GM12878 (cell line): ENCODE data around the gene HOXB3. TPM values are rescaled to one million over a fixed set of nuclear protein-coding genes. Genes with fewer than 3 reads are reported as not detected.

ENCODE experiments used
- ATAC-seq: fragments of 200-7000 bp; cut with Tn5 transposase; 3 replicates; pipeline ENCODE4 v1.9.1; 2020; ENCODE audit warnings: mild to moderate bottlenecking, moderate library complexity
- BruUV-seq: library from RNA; stranded (reverse); fragments of 400-500 nt; replicated peaks from 2 replicates; lab custom pipeline; 2021; lab: Mats Ljungman, UMichigan
- CTCF ChIA-PET: fragments of 300-600 bp; sonication (Branson Sonifier 250); formaldehyde crosslinking; extraction: SDS; loops from one replicate; lab custom pipeline; 2021; ENCODE audit warnings: inconsistent platforms; lab: Yijun Ruan, JAX
- POLR2A ChIA-PET: fragments of 350-600 bp; formaldehyde crosslinking; extraction: SDS; loops from one replicate; lab custom pipeline; 2021; ENCODE audit warnings: inconsistent platforms; lab: Charles Lee
- RAD21 ChIA-PET: fragments of 300-600 bp; sonication (Branson Sonifier 250); formaldehyde crosslinking; loops from one replicate; lab custom pipeline; 2023; ENCODE audit warnings: antibody characterized with exemption; ENCODE audit not compliant: unreplicated experiment; lab: Charles Lee
- SMC1A ChIA-PET: fragments of 300-600 bp; sonication (Branson Sonifier 250); formaldehyde crosslinking; loops from one replicate; lab custom pipeline; 2023; ENCODE audit not compliant: unreplicated experiment, uncharacterized antibody; lab: Charles Lee
- DNase-seq: peaks from one replicate; pipeline ENCODE4 v3.0.0-alpha.2; 2011; ENCODE audit warnings: low read depth, low spot score
- FAIRE-seq: peaks from 3 replicates; lab custom pipeline; 2011; peaks lifted over from hg19 to GRCh38; lab: Jason Lieb, UNC
- H2AFZ ChIP-seq: 2 replicates; pipeline ENCODE4 v1.6.0; 2011; ENCODE audit warnings: low read depth, low read length, control low read depth; ENCODE audit not compliant: control insufficient read depth
- H3K27ac ChIP-seq: 2 replicates; pipeline ENCODE4 v1.5.1; 2011; ENCODE audit warnings: control low read depth; ENCODE audit not compliant: control insufficient read depth, insufficient read depth
- H3K27me3 ChIP-seq, 2 experiments: replicated peaks in 1 of 2; 2 replicates each; pipeline versions ENCODE4 v1.6.0 to v1.6.1; 2011; ENCODE audit warnings: low read length in 1 of 2; ENCODE audit not compliant: control insufficient read depth in 2 of 2, insufficient read depth in 2 of 2
- H3K36me3 ChIP-seq, 2 experiments: 2 replicates each; pipeline ENCODE4 v1.5.1; 2011; ENCODE audit warnings: low read length in 1 of 2; ENCODE audit not compliant: control insufficient read depth in 2 of 2, insufficient read depth in 2 of 2
- H3K4me1 ChIP-seq: 2 replicates; pipeline ENCODE4 v1.6.1; 2011; ENCODE audit warnings: mild to moderate bottlenecking, low read length, moderate library complexity, mixed read lengths; ENCODE audit not compliant: control insufficient read depth, insufficient read depth
- H3K4me2 ChIP-seq: 2 replicates; pipeline ENCODE4 v1.6.0; 2011; ENCODE audit warnings: control low read depth; ENCODE audit not compliant: control insufficient read depth, insufficient read depth
- H3K4me3 ChIP-seq: fragments of 200-600 bp; sonication (generic); 2 replicates; pipeline ENCODE4 v1.5.1; 2016
- H3K79me2 ChIP-seq: 2 replicates; pipeline ENCODE4 v1.6.0; 2011; ENCODE audit warnings: low read length; ENCODE audit not compliant: control insufficient read depth, insufficient read depth
- H3K9ac ChIP-seq: 2 replicates; pipeline ENCODE4 v1.8.0; 2011; ENCODE audit warnings: low read length, control low read depth, mixed read lengths; ENCODE audit not compliant: control insufficient read depth, insufficient read depth
- H3K9me3 ChIP-seq: replicated peaks from 3 replicates; pipeline ENCODE4 v1.5.1; 2011; ENCODE audit warnings: mild to moderate bottlenecking, low read length; ENCODE audit not compliant: control insufficient read depth, insufficient read depth
- H4K20me1 ChIP-seq: 2 replicates; pipeline ENCODE4 v1.6.0; 2011; ENCODE audit not compliant: control insufficient read depth, insufficient read depth
- ASH2L ChIP-seq: fragments of 300-600, 200-600 bp; sonication (generic); IDR thresholded peaks from 2 replicates; pipeline ENCODE4 v1.6.1; 2017; ENCODE audit warnings: low read depth, mild to moderate bottlenecking, borderline replicate concordance
- ATF3 ChIP-seq: IDR thresholded peaks from 2 replicates; pipeline ENCODE4 v1.6.1; 2011; ENCODE audit warnings: low read depth, mild to moderate bottlenecking, low read length, moderate library complexity, borderline replicate concordance; ENCODE audit errors: extremely low read depth
- BCL11A ChIP-seq: IDR thresholded peaks from 2 replicates; pipeline ENCODE4 v1.6.1; 2011; ENCODE audit warnings: low read depth, low read length
- CBFB ChIP-seq: IDR thresholded peaks from 2 replicates; pipeline ENCODE4 v1.6.1; 2016; ENCODE audit warnings: antibody characterized with exemption, low read depth
- HCFC1 ChIP-seq: fragments of 150-350 bp; IDR thresholded peaks from 2 replicates; pipeline ENCODE4 v1.6.1; 2014; ENCODE audit warnings: low read length
- LARP7 ChIP-seq: fragments of 450-650 bp; IDR thresholded peaks from 2 replicates; pipeline ENCODE4 v1.6.1; 2017; ENCODE audit warnings: mild to moderate bottlenecking
- MEF2A ChIP-seq: IDR thresholded peaks from 2 replicates; pipeline ENCODE4 v1.6.1; 2011; ENCODE audit warnings: low read depth, mild to moderate bottlenecking, low read length, moderate library complexity; ENCODE audit not compliant: insufficient read depth
- MTA2 ChIP-seq: fragments of 450-650 bp; IDR thresholded peaks from 2 replicates; pipeline ENCODE4 v1.6.1; 2016; ENCODE audit warnings: low read depth, mild to moderate bottlenecking, moderate library complexity
- NR2C1 ChIP-seq: fragments of 450-650 bp; IDR thresholded peaks from 2 replicates; pipeline ENCODE4 v1.6.1; 2017; ENCODE audit warnings: antibody characterized with exemption, mild to moderate bottlenecking, moderate library complexity
- NRF1 ChIP-seq: conservative IDR thresholded peaks from 2 replicates; pipeline ENCODE4 v1.6.1; 2011; ENCODE audit warnings: mild to moderate bottlenecking, low read depth, low read length, improper control_type of control experiment
- PAX8 ChIP-seq: fragments of 450-650 bp; IDR thresholded peaks from 2 replicates; pipeline ENCODE4 v1.6.1; 2017; ENCODE audit warnings: mild to moderate bottlenecking, moderate library complexity
- PBX3 ChIP-seq: IDR thresholded peaks from 2 replicates; pipeline ENCODE4 v1.6.1; 2011; ENCODE audit warnings: mild to moderate bottlenecking, low read depth, low read length, moderate library complexity; ENCODE audit not compliant: insufficient replicate concordance
- PKNOX1 ChIP-seq: fragments of 450-650 bp; IDR thresholded peaks from 2 replicates; pipeline ENCODE4 v1.6.1; 2016; ENCODE audit warnings: mild to moderate bottlenecking
- SIN3A ChIP-seq: IDR thresholded peaks from 2 replicates; pipeline ENCODE4 v1.6.1; 2012; ENCODE audit warnings: low read depth, low read length, improper control_type of control experiment
- SP1 ChIP-seq: IDR thresholded peaks from one replicate; pipeline ENCODE4 v1.6.1; 2011; ENCODE audit warnings: low read depth, low read length
- YY1 ChIP-seq: IDR thresholded peaks from 2 replicates; pipeline ENCODE4 v1.6.1; 2011; ENCODE audit warnings: low read depth, mild to moderate bottlenecking, low read length
- ZBED1 ChIP-seq: IDR thresholded peaks from 2 replicates; pipeline ENCODE4 v1.6.1; 2016; ENCODE audit warnings: borderline replicate concordance
- ZNF24 ChIP-seq: fragments of 450-650 bp; IDR thresholded peaks from 2 replicates; pipeline ENCODE4 v1.6.1; 2017; ENCODE audit warnings: antibody characterized with exemption, mild to moderate bottlenecking
- whole genome bisulfite sequencing: methylation state at CpG from one replicate; pipeline ENCODE4 v1.1.6; 2016; ENCODE audit warnings: low lambda C conversion rate; ENCODE audit not compliant: insufficient replicate concordance, insufficient coverage; ENCODE audit errors: missing lambda C conversion rate; 5-methylcytosine and 5-hydroxymethylcytosine counted together
- in situ Hi-C: fragments of 300-500 bp; cut with MboI; formaldehyde crosslinking; loops from 9 replicates; pipeline ENCODE4 v1.14.3; 2018; ENCODE audit warnings: mixed read lengths
- intact Hi-C: fragments of 100-400 bp; cut with micrococcal nuclease; formaldehyde crosslinking; loops from one replicate; pipeline ENCODE4 v1.14.2; 2022; ENCODE audit not compliant: unreplicated experiment
- polyA plus RNA-seq, 11 experiments: library from polyadenylated mRNA; depleted of rRNA in 4 of 11; unstranded in 6 of 11; stranded (reverse) in 5 of 11; fragments of >200 nt; fragmentation: Nextera tagmentation in 4 of 11; fragmentation: Illumina TruSeq in 1 of 11; extraction: Ambion mirVana in 4 of 11; extraction: Trizol in 1 of 11; gene quantifications; 1 replicate in 1 of 11; 2 replicates in 10 of 11; pipeline versions ENCODE4 v1.2.1 to v1.2.3, GENCODE V29; 2011 to 2016; ENCODE audit warnings: inconsistent platforms in 2 of 11, missing spikeins in 2 of 11, low read depth in 1 of 11
- total RNA-seq, 4 experiments: library from RNA; depleted of rRNA in 3 of 4; stranded (reverse); fragments of >200 nt in 3 of 4; fragmentation: Illumina TruSeq in 1 of 4; extraction: Trizol in 1 of 4; gene quantifications; 2 replicates each; pipeline versions ENCODE4 v1.2.1 to v1.2.3, GENCODE V29; 2013 to 2021
- TF ChIP-seq, protein P1 (sequence below): fragments of 450-650 bp; IDR thresholded peaks from 2 replicates; pipeline ENCODE4 v1.6.1; 2017; ENCODE audit warnings: mild to moderate bottlenecking, low read depth, inconsistent platforms; ENCODE audit not compliant: poor library complexity, severe bottlenecking

The HOXB3 gene
- total and polyA plus RNA-seq, 10 of the 15 experiments (the other 5 are each of a cell fraction or from before 2014, with no cell fraction given) = 0.19 to 7.7 (median 2.9) TPM

DNA sequence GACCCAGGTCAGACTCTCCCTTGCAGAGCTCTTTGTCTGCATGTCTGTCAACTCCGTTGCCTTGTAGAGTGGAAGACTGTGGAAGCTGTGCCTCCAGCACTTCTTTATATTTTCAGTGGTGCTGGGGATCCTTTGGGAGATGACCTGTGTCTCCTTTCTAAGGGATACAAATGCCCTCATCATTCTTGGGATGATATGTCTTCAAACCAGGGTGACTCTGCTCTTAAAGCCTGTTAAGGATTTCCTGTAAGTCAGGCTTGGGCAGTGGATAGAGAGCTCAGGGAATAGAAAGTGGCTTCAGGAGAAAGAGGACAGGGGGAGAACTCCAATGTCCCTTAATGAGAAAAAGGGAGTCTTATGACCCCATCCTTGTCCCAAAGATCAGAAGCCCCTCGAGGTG is 1.5 kb downstream of the HOXB3 start:
- no TSS peak for BruUV-seq
- intact Hi-C loops (no loop called here), in situ Hi-C loops (no loop called here)
- Histone ChIP-seq H3K27ac (no peak overlapping the region), H3K4me3 (no peak overlapping the region), H3K27me3 (peaks cover 0 to 8% of the 10 kb centered on the region in 2 experiments; a peak in 3 of 4 replicates), H3K4me1 (no peaks in the 10 kb centered on the region), H3K36me3 (no peaks in the 10 kb centered on the region), H2AFZ (no peak overlapping the region), H3K4me2 (no peak overlapping the region), H3K9me3 (no peaks in the 10 kb centered on the region), H3K79me2 (no peaks in the 10 kb centered on the region), H4K20me1 (no peaks in the 10 kb centered on the region), H3K9ac (no peak overlapping the region)
- ATAC-seq = no peak
- no peak for FAIRE-seq
- 44% methylated on average over 2 of the region's 2 CpGs for WGBS
- DNase-seq = no peak
- POLR2A ChIA-PET = interaction anchor here (0.6 to 1.1 kb wide), 2 partner anchors 88 to 504 kb away, joined by 3 to 7 read pairs; no protein-coding TSS in a partner anchor
- SMC1A ChIA-PET = interaction anchor here (0.6 to 3.0 kb wide), 13 partner anchors 11 to 753 kb away, joined by 3 to 23 read pairs (median 4); no protein-coding TSS in a partner anchor
- no peak for TF ChIP-seq SP1
- no peak for TF ChIP-seq ZBED1
- TF ChIP-seq PAX8 = no peak
- no peak for TF ChIP-seq MEF2A
- TF ChIP-seq BCL11A = no peak
- TF ChIP-seq HCFC1 = no peak
- no peak for TF ChIP-seq YY1
- TF ChIP-seq ASH2L = no peak
- no peak for TF ChIP-seq ATF3
- no peak for TF ChIP-seq MTA2
- TF ChIP-seq NRF1 = no peak
- TF ChIP-seq PKNOX1 = no peak
- no peak for TF ChIP-seq SIN3A
- no peak for TF ChIP-seq PBX3
- TF ChIP-seq ZNF24 = no peak
- TF ChIP-seq, protein P1, sequence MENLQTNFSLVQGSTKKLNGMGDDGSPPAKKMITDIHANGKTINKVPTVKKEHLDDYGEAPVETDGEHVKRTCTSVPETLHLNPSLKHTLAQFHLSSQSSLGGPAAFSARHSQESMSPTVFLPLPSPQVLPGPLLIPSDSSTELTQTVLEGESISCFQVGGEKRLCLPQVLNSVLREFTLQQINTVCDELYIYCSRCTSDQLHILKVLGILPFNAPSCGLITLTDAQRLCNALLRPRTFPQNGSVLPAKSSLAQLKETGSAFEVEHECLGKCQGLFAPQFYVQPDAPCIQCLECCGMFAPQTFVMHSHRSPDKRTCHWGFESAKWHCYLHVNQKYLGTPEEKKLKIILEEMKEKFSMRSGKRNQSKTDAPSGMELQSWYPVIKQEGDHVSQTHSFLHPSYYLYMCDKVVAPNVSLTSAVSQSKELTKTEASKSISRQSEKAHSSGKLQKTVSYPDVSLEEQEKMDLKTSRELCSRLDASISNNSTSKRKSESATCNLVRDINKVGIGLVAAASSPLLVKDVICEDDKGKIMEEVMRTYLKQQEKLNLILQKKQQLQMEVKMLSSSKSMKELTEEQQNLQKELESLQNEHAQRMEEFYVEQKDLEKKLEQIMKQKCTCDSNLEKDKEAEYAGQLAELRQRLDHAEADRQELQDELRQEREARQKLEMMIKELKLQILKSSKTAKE = no peak
- no peak for TF ChIP-seq CBFB
- TF ChIP-seq LARP7 = no peak
- no peak for TF ChIP-seq NR2C1
- CTCF ChIA-PET = interaction anchor here (1.0 to 3.3 kb wide), 13 partner anchors 12 to 329 kb away, joined by 3 to 22 read pairs (median 4); no protein-coding TSS in a partner anchor
- RAD21 ChIA-PET = interaction anchor here (0.9 to 2.6 kb wide), 11 partner anchors 24 to 508 kb away, joined by 3 to 13 read pairs (median 6); no protein-coding TSS in a partner anchor
